ENCODE data around the gene P4HA2.

- TF ChIP-seq POLR2A (IDR thresholded peaks at IDR 0.05) = no peak
- TF ChIP-seq CTCF (IDR thresholded peaks at IDR 0.05) = no peak
Measured at GRCh38 chr5:132143148-132143547, 84.5 kb downstream of the P4HA2 start.
